ENCODE results near the gene LILRB3.

DNA sequence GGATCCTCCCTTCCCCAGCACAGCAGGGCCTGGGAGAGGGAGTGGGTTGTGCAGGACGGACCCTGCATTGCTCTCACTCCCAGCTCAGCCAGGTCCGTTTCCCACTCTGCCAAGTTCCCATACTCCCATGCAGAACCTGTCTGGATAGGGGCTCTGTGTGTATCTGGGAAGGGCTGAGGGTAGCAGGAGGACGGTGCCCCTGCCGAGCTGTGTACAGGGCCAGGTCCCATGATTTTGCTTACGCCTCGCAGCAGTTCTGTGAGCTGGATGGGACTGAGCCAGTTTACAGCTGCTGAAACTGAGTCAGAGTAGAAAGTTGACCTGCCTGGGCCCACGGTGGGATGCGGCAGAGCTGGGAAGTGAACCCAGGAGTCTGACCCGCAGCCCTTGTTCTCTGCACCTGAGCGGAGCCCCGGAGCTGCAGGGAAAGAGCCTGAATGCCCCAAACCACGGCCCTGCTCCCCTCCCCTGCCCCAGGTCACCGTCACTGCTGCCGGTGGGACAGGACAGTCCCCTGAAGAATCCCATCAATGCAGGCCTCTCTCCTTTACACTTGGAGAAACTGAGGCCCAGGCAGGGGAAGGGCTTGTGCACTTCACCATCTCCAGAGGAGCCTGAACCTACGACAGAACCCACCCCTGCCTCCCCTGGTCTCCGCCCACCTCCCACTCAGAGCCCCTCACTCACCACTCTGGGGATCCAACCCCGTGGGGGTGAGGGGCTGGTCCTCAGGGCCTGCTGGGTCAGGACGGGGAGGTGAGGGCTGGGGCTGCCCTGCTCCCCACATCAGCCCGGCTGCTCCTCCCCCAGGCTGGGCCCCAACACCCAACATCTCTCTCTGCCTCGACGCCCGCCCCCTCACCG, 30.8 kb upstream of the LILRB3 start:
- TF ChIP-seq, protein P1, sequence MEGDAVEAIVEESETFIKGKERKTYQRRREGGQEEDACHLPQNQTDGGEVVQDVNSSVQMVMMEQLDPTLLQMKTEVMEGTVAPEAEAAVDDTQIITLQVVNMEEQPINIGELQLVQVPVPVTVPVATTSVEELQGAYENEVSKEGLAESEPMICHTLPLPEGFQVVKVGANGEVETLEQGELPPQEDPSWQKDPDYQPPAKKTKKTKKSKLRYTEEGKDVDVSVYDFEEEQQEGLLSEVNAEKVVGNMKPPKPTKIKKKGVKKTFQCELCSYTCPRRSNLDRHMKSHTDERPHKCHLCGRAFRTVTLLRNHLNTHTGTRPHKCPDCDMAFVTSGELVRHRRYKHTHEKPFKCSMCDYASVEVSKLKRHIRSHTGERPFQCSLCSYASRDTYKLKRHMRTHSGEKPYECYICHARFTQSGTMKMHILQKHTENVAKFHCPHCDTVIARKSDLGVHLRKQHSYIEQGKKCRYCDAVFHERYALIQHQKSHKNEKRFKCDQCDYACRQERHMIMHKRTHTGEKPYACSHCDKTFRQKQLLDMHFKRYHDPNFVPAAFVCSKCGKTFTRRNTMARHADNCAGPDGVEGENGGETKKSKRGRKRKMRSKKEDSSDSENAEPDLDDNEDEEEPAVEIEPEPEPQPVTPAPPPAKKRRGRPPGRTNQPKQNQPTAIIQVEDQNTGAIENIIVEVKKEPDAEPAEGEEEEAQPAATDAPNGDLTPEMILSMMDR (IDR thresholded peaks at IDR 0.05; ENCODE audit: low read depth, low read length), result no peak
- TF ChIP-seq MYC (IDR thresholded peaks at IDR 0.05; ENCODE audit: low read depth, low read length), result no peak

All from NB4 (cell line).